Naive thymus-derived CD8-positive, alpha-beta T cell (primary cell): ENCODE data around the gene SH3RF3. TPM values are rescaled to one million over a fixed set of nuclear protein-coding genes. Genes with fewer than 3 reads are reported as not detected.

Experiments
- ATAC-seq, 2 donors: fragments of 150-1000 bp; cut with Tn5 transposase in 1 of 2; sonication (Bioruptor Pico), chemical (Tn5 transposase) in 1 of 2; 1 replicate in 1 of 2; 2 replicates in 1 of 2; pipeline ENCODE4 v1.10.0; 2021; ENCODE audit warnings: mild to moderate bottlenecking in 2 of 2, moderate library complexity in 2 of 2
- POLR2A ChIA-PET: fragments of 350-600 bp; sonication (Branson Sonifier 250); formaldehyde crosslinking; loops from one replicate; lab custom pipeline; 2021; ENCODE audit warnings: antibody characterized with exemption; lab: Charles Lee
- DNase-seq, 10 donors: peaks; one replicate each; pipeline versions ENCODE4 v3.0.0 to v3.0.0-alpha.2; 2020 to 2022
- H3K27ac Mint-ChIP-seq, 10 donors: one replicate each; pipeline ENCODE4 v1.8.0; 2020 to 2022; ENCODE audit warnings: mild to moderate bottlenecking in 10 of 10, mixed read lengths in 10 of 10, moderate library complexity in 4 of 10, inconsistent platforms in 1 of 10
- H3K27me3 Mint-ChIP-seq, 5 donors: one replicate each; pipeline ENCODE4 v1.8.0; 2021 to 2022; ENCODE audit warnings: mixed read lengths in 5 of 5
- H3K36me3 Mint-ChIP-seq, 3 donors: one replicate each; pipeline ENCODE4 v1.8.0; 2020 to 2022; ENCODE audit warnings: mixed read lengths in 3 of 3, mild to moderate bottlenecking in 2 of 3, inconsistent platforms in 1 of 3
- H3K4me1 Mint-ChIP-seq, 4 donors: one replicate each; pipeline ENCODE4 v1.8.0; 2021 to 2022; ENCODE audit warnings: mixed read lengths in 4 of 4
- H3K4me3 Mint-ChIP-seq, 10 donors: one replicate each; pipeline ENCODE4 v1.8.0; 2020 to 2022; ENCODE audit warnings: mild to moderate bottlenecking in 10 of 10, mixed read lengths in 10 of 10, moderate library complexity in 6 of 10, inconsistent platforms in 1 of 10
- H3K9me3 Mint-ChIP-seq, 9 donors: one replicate each; pipeline ENCODE4 v1.8.0; 2020 to 2022; ENCODE audit warnings: mixed read lengths in 9 of 9, mild to moderate bottlenecking in 3 of 9, inconsistent platforms in 1 of 9, moderate library complexity in 1 of 9
- polyA plus RNA-seq, 3 donors: library from polyadenylated mRNA; unstranded; fragments of 300-500 nt; fragmentation: Illumina TruSeq; gene quantifications; one replicate each; pipeline ENCODE4 v1.2.3, GENCODE V29; 2021
- total RNA-seq, 8 experiments: library from RNA in 2 of 8; stranded (reverse) in 2 of 8; gene quantifications; one replicate each; pipeline ENCODE4 v1.2.3 and lab custom pipeline; 2021 to 2026

The SH3RF3 gene
- total and polyA plus RNA-seq, 5 experiments from 2014 or later = 0.39 to 15.1 (median 4.4) TPM

DNA sequence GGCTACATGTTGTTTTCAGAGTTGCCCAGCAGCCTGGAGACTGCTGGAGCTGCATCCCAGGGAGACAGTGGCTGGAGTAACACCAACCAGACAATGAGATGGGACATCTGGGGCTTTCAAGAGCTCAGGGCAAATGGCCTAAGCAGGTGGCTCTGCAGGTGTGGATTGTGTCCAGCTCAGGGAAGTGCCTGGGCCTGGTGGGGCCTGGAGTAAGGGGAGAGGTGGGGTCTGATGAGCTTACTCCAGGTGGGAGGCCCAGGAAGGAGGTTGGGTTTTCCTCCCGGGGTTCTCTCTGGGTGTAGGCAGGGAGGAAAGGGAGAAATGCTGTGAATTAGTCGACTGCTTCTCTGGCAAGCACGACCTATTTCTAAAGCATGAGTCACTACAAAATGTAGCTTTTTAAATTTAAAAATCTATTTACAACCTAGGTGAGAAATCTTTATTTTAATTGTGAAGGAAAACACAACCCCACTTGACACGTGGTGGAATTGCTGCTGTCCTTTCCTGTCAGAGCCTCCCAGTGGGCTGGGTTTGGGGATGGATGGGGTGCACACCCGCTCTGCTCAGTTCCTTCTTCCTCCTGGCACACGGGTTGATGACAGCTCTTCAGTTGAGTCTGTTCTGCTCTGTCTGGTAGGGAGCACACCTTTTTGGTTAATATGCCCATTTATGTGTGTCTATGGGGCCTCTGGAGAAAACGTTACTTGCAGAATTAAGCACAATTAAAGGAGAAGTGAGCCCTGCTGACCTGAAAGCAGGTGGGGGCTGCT lies 81.6 kb downstream of the SH3RF3 start:
- Mint-ChIP-seq H3K4me3 (no peak overlapping the region), H3K4me1 (peaks cover 38 to 59% (median 56%) of the 10 kb centered on the region in 4 donors), H3K9me3 (peaks cover 0 to 3% (median 0%) of the 10 kb centered on the region in 9 donors), H3K36me3 (no peaks in the 10 kb centered on the region), H3K27ac (peak overlapping the region in 2 of 10 donors; percentile 24 to 71), H3K27me3 (peaks cover 22 to 55% (median 32%) of the 10 kb centered on the region in 5 donors)
- ATAC-seq (no peak), DNase-seq (no peak)
- POLR2A ChIA-PET = interaction anchor here (0.7 kb wide), 1 partner anchor 153 kb away, joined by 3 read pairs; no protein-coding TSS in a partner anchor

DNA sequence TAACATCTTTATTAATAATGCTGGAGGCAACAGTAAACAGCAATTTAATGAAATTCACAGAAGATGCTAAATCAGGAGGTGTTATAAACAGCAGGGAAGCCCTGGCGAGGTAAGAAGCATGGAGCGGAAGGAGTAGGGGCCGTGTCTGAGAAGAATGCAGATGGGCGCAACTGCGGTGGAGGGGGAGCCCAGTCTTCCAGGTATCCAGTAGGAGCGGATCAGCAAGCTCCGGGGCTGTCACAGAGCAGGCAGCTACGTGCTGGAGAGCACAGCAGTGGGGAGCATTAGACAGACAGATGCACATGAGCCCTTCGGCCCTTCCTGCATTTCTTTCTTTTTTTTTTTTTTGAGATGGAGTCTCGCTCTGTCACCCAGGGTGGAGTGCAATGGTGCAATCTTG lies 82.3 kb downstream of the SH3RF3 start:
- Mint-ChIP-seq H3K4me3 (no peak overlapping the region), H3K9me3 (peaks cover 0 to 3% (median 0%) of the 10 kb centered on the region in 9 donors), H3K4me1 (peaks cover 44 to 64% (median 60%) of the 10 kb centered on the region in 4 donors), H3K27ac (peak overlapping the region in 4 of 10 donors; percentile 3 to 58 (median 20)), H3K27me3 (peaks cover 22 to 62% (median 39%) of the 10 kb centered on the region in 5 donors), H3K36me3 (no peaks in the 10 kb centered on the region)
- DNase-seq (no peak), ATAC-seq (no peak)
- POLR2A ChIA-PET = interaction anchor here (0.7 kb wide), 1 partner anchor 154 kb away, joined by 3 read pairs; no protein-coding TSS in a partner anchor

- Mint-ChIP-seq H3K9me3 (peaks cover 0 to 3% (median 0%) of the 10 kb centered on the region in 9 donors), H3K27me3 (peaks cover 32 to 77% (median 48%) of the 10 kb centered on the region in 5 donors), H3K4me3 (peak overlapping the region in 8 of 10 donors; percentile 55 to 84 (median 72)), H3K4me1 (peaks cover 52 to 73% (median 70%) of the 10 kb centered on the region in 4 donors), H3K36me3 (peaks cover 0 to 4% (median 0%) of the 10 kb centered on the region in 3 donors), H3K27ac (peak overlapping the region in 8 of 10 donors; percentile 55 to 96 (median 90))
- DNase-seq = no peak
- POLR2A ChIA-PET = no interaction called here
- no peak for ATAC-seq
Observed at GRCh38 chr2:109212836-109213563, 84.0 kb downstream of the SH3RF3 start.

DNA sequence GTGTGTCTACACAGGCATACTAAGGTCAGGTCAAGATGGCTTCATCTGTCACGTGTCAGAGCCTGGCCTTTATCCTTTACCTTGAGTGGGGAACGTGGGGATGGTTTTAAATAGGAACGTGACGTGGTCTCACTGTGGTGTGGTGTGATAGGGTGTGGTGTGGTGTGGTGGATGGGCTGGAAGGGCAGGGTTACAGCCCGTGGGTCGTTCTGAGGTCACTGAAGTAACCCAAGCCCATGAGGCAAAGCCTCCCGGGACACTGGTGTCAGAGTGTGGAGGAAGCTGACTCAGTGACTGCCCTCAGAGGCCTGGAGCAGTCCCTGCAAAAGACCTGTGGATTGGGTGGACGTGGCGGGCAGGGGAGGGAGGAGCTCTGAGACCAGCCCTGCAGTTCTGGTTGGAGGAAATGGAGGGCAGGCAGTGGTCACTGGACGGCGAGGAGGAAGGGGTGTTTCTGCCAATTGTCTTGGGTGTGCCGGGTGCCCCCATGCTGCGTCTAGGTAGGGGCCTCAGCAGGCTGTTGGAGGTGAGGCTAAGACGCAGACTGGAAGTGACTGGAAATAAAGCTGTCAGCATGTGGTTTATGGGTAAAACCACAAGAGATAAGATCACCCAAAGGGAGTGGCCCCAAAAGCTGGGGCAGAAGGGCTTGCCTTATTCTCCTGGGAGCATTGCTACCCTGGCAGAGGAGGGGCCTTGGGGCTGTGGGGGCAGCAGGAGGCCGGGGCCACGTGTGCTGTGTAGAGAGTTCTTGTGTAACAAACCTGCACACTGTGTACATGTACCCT lies 84.8 kb downstream of the SH3RF3 start:
- Mint-ChIP-seq H3K9me3 (no peaks in the 10 kb centered on the region), H3K27ac (peak overlapping the region; percentile 54 to 96 (median 84)), H3K36me3 (peaks cover 0 to 4% (median 0%) of the 10 kb centered on the region in 3 donors), H3K4me1 (peaks cover 53 to 82% (median 79%) of the 10 kb centered on the region in 4 donors), H3K27me3 (peaks cover 35 to 79% (median 48%) of the 10 kb centered on the region in 5 donors), H3K4me3 (peak overlapping the region; percentile 51 to 84 (median 72))
- POLR2A ChIA-PET = interaction anchor here (1.1 to 1.5 kb wide), 2 partner anchors 17 to 182 kb away, joined by 3 to 7 read pairs; no protein-coding TSS in a partner anchor
- DNase-seq (peak; percentile 23 to 90 (median 76)), ATAC-seq (peak; percentile 88 to 91)

- Mint-ChIP-seq H3K4me1 (peaks cover 52 to 85% (median 81%) of the 10 kb centered on the region in 4 donors), H3K36me3 (peaks cover 0 to 4% (median 0%) of the 10 kb centered on the region in 3 donors), H3K27me3 (peaks cover 37 to 89% (median 51%) of the 10 kb centered on the region in 5 donors), H3K27ac (peak overlapping the region in 7 of 10 donors; percentile 42 to 96 (median 78)), H3K4me3 (peak overlapping the region in 9 of 10 donors; percentile 7 to 84 (median 70)), H3K9me3 (no peaks in the 10 kb centered on the region)
- ATAC-seq = no peak
- POLR2A ChIA-PET = interaction anchor here (0.7 to 1.5 kb wide), 3 partner anchors 10 to 183 kb away, joined by 3 to 7 read pairs (median 3); no protein-coding TSS in a partner anchor
- DNase-seq = no peak
Observed at GRCh38 chr2:109214651-109215371, 85.8 kb downstream of the SH3RF3 start.

DNA sequence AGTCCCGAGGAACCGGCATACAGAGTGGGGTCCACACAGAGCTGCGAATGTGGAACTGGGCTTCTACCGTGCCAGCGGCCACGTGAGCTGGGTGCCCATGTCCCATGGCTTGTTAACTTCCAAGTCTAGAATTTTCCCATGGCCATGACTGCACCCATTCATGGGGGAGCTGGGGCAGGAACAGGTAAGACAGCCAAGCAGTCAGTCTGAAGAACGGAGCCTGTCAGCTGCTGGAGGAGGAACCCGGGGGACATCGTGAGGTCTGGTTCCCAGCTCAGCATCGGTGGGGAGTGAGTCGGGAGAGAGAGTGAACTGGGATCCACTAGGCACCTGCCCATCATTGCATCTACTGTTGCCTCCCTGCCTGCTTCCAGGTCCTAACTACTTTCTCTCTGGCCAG lies 86.9 kb downstream of the SH3RF3 start:
- peak overlapping the region in 1 of 10 donors; percentile 46 for H3K27ac Mint-ChIP-seq
- H3K36me3 Mint-ChIP-seq = peaks cover 0 to 4% (median 0%) of the 10 kb centered on the region in 3 donors
- peaks cover 37 to 84% (median 44%) of the 10 kb centered on the region in 5 donors for H3K27me3 Mint-ChIP-seq
- ATAC-seq (no peak), DNase-seq (no peak)
- POLR2A ChIA-PET = interaction anchor here (1.3 kb wide), 1 partner anchor 20 kb away, joined by 3 read pairs; no protein-coding TSS in a partner anchor
- no peaks in the 10 kb centered on the region for H3K9me3 Mint-ChIP-seq
- H3K4me1 Mint-ChIP-seq = peaks cover 51 to 80% (median 74%) of the 10 kb centered on the region in 4 donors
- peak overlapping the region in 3 of 10 donors; percentile 11 to 80 (median 68) for H3K4me3 Mint-ChIP-seq

- no peak for DNase-seq
- Mint-ChIP-seq H3K4me1 (peaks cover 46 to 75% (median 70%) of the 10 kb centered on the region in 4 donors), H3K36me3 (peaks cover 0 to 4% (median 0%) of the 10 kb centered on the region in 3 donors), H3K27ac (peak overlapping the region in 1 of 10 donors; percentile 11), H3K27me3 (peaks cover 32 to 79% (median 39%) of the 10 kb centered on the region in 5 donors), H3K4me3 (peak overlapping the region in 4 of 10 donors; percentile 27 to 80 (median 48)), H3K9me3 (no peaks in the 10 kb centered on the region)
- no peak for ATAC-seq
- POLR2A ChIA-PET = interaction anchor here (1.3 kb wide), 1 partner anchor 20 kb away, joined by 3 read pairs; no protein-coding TSS in a partner anchor
Observed at GRCh38 chr2:109216332-109216731, 87.3 kb downstream of the SH3RF3 start.

DNA sequence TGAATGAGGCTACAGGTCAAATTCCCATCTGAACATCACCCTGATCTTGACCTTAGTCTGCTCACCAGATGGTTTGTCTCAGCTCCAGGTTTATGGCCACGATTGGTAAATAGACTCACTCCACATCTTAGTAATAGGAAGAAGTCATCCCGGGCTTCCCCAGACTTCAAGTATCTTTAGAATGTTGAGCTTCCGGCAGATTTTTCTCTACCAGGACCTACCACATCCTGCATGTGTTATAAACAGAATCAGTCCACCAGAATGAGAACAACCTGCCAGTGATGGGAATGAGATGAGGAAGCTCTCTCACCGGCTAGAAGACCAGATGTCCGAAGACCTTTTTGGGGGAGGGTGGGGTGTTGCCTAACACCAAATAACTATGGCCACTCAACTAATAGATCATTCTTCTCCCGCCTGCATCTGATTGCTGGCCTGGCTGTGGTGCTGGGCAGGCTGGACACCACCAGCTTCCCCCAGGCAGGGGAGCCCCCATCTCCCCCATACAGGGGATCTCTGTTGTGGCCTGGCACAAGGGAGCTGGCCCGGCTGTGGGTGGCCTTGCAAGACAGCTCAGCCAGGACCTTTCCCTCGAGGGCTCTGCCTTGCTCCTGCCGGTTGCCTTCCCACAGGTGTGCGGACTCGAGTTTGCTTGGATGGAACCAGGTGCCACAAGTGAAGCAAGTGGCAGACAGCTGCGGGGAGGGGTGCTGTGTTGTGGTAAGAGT lies 88.5 kb downstream of the SH3RF3 start:
- POLR2A ChIA-PET = interaction anchor here (1.3 to 1.9 kb wide), 2 partner anchors 131 to 186 kb away, joined by 5 to 7 read pairs; no protein-coding TSS in a partner anchor
- Mint-ChIP-seq H3K9me3 (no peaks in the 10 kb centered on the region), H3K27ac (peak overlapping the region in 6 of 10 donors; percentile 27 to 63 (median 31)), H3K36me3 (peaks cover 0 to 4% (median 0%) of the 10 kb centered on the region in 3 donors), H3K27me3 (peaks cover 30 to 69% (median 37%) of the 10 kb centered on the region in 5 donors), H3K4me1 (peaks cover 47 to 66% (median 65%) of the 10 kb centered on the region in 4 donors), H3K4me3 (peak overlapping the region; percentile 47 to 86 (median 74))
- peak in 2 of 10 donors; percentile 32 to 44 for DNase-seq
- ATAC-seq = no peak

DNA sequence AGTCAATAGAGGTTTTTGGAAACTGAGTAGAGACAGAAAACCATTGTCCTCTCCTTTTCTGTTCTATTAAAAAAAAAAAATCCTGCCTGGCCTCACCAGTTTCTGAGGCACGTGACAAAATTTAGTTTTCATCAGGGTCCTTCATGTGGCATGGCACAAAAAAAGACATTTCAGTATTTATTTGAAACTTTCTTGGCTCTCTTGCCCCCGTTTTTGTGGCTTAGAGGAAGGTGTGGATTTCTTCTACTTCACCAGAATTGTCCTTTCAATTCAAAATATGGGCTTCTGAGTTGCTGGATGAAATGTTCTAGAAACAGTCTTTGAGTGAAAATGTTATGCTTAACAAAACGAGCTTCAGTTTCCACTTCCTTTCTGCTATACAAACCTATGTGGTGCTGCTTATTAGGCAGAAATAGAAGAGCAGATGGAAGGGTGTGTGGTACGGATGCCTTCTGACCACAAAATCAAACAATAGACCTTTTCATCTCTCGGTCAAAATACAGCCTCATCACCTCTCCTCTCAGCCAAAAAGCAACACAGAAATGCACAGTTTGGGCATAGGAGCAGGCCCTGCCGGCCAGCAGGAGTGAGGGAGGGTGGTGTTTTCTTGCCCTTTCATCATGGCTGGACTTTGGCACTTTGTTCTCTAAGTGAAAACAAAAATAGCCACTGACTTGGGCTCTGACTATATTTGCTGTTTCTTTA lies 89.2 kb downstream of the SH3RF3 start:
- ATAC-seq (no peak), DNase-seq (no peak)
- peaks cover 42 to 63% (median 58%) of the 10 kb centered on the region in 4 donors for H3K4me1 Mint-ChIP-seq
- H3K27me3 Mint-ChIP-seq = peaks cover 26 to 62% (median 35%) of the 10 kb centered on the region in 5 donors
- H3K36me3 Mint-ChIP-seq = peaks cover 0 to 4% (median 0%) of the 10 kb centered on the region in 3 donors
- H3K27ac Mint-ChIP-seq = peak overlapping the region in 4 of 10 donors; percentile 7 to 37 (median 28)
- POLR2A ChIA-PET = interaction anchor here (1.3 to 1.9 kb wide), 2 partner anchors 131 to 187 kb away, joined by 5 to 7 read pairs; no protein-coding TSS in a partner anchor
- no peaks in the 10 kb centered on the region for H3K9me3 Mint-ChIP-seq
- H3K4me3 Mint-ChIP-seq = peak overlapping the region; percentile 47 to 85 (median 70)

- no peak for ATAC-seq
- Mint-ChIP-seq H3K36me3 (peaks cover 0 to 4% (median 0%) of the 10 kb centered on the region in 3 donors), H3K27ac (peak overlapping the region in 1 of 10 donors; percentile 56), H3K4me1 (peaks cover 37 to 58% (median 53%) of the 10 kb centered on the region in 4 donors), H3K4me3 (peak overlapping the region in 7 of 10 donors; percentile 1 to 75 (median 31)), H3K9me3 (no peaks in the 10 kb centered on the region), H3K27me3 (peaks cover 21 to 56% (median 35%) of the 10 kb centered on the region in 5 donors)
- no peak for DNase-seq
- POLR2A ChIA-PET = interaction anchor here (1.3 to 1.9 kb wide), 2 partner anchors 130 to 187 kb away, joined by 5 to 7 read pairs; no protein-coding TSS in a partner anchor
Observed at GRCh38 chr2:109218792-109219126, 89.8 kb downstream of the SH3RF3 start.
